ENCODE results near the gene UIMC1. TPM values are rescaled to one million over a fixed set of nuclear protein-coding genes. Genes with fewer than 3 reads are reported as not detected.

The UIMC1 gene
- total and polyA plus RNA-seq, 2 of the 4 experiments (the other 2 are of a cell fraction): 19.5 to 27.6 TPM

GRCh38 chr5:177018341-177018740, 11.8 kb upstream of the UIMC1 start:
- WGBS, 2 experiments (ENCODE audit: extremely low coverage in 2 of 2, insufficient read length in 1 of 2): no CpG with 5 or more reads among the region's 2 CpGs
- Histone ChIP-seq H3K36me3 (ENCODE audit: control insufficient read depth, insufficient read depth, low read length) (no peaks in the 10 kb centered on the region), H4K8ac (ENCODE audit: low read depth in 2 of 2, low read length in 2 of 2) (no peak overlapping the region), H3K14ac (replicated peaks; ENCODE audit: low read depth, low read length) (no peak overlapping the region), H3K27ac (ENCODE audit: insufficient read depth, low read length) (no peak overlapping the region), H2AFZ (replicated peaks; ENCODE audit: low read length, poor library complexity) (no peak overlapping the region), H3K9me1 (ENCODE audit: insufficient read depth, low read length) (0 out of 2 replicates have a peak, but pooled peaks cover 3% of the 10 kb centered on the region), H3K18ac (ENCODE audit: low read depth, low read length) (no peak overlapping the region), H3K23ac (ENCODE audit: low read depth, low read length) (no peak overlapping the region), H2BK5ac (ENCODE audit: low read depth, low read length, poor library complexity, severe bottlenecking) (no peak overlapping the region), H3K4ac (ENCODE audit: low read depth, low read length) (no peak overlapping the region), H2AK9ac (replicated peaks; ENCODE audit: low read depth, low read length, poor library complexity) (no peak overlapping the region), H3K9ac (ENCODE audit: low read depth, low read length) (no peak overlapping the region), H4K91ac (ENCODE audit: insufficient read depth, low read depth, low read length) (no peak overlapping the region), H3K4me1 (ENCODE audit: control insufficient read depth, insufficient read depth, low read length) (peaks cover 11% of the 10 kb centered on the region), H2BK15ac (ENCODE audit: low read depth, low read length) (no peak overlapping the region), H3K4me2 (ENCODE audit: low read depth, low read length) (no peak overlapping the region), H3K27me3 (ENCODE audit: control insufficient read depth, insufficient read depth, low read length) (no peaks in the 10 kb centered on the region), H3K4me3 (ENCODE audit: insufficient read depth, low read depth, low read length) (no peak overlapping the region), H3K56ac (ENCODE audit: extremely low read depth, insufficient read depth, low read length) (no peak overlapping the region), H4K5ac (ENCODE audit: low read depth, low read length) (no peak overlapping the region), H3K79me1 (ENCODE audit: low read depth in 1 of 2, low read length in 2 of 2) (peaks cover 5 to 18% of the 10 kb centered on the region in 2 experiments; a peak in 3 of 4 replicates), H3K9me3 (ENCODE audit: control insufficient read depth, insufficient read depth, low read length) (no peaks in the 10 kb centered on the region), H2BK20ac (ENCODE audit: low read depth, low read length) (no peak overlapping the region), H4K20me1 (ENCODE audit: insufficient read depth, low read length) (peaks cover 5% of the 10 kb centered on the region), H2AK5ac (ENCODE audit: low read depth, low read length) (no peak overlapping the region), H2BK120ac (ENCODE audit: low read depth, low read length) (no peak overlapping the region)
- BruUV-seq (replicated peaks): no TSS peak
- TF ChIP-seq CTCF (conservative IDR thresholded peaks at IDR 0.05; ENCODE audit: low read depth, low read length): no peak
- no peak for TF ChIP-seq MXI1 (IDR thresholded peaks at IDR 0.05; ENCODE audit: borderline replicate concordance, low read depth, low read length)
- no peak for TF ChIP-seq MAZ (IDR thresholded peaks at IDR 0.05; ENCODE audit: borderline replicate concordance, low read depth, low read length)
- no peak for TF ChIP-seq CEBPB (IDR thresholded peaks at IDR 0.05; ENCODE audit: low read depth, low read length)
- TF ChIP-seq RFX5 (IDR thresholded peaks at IDR 0.05; ENCODE audit: low read depth, low read length): no peak
- TF ChIP-seq CHD1 (IDR thresholded peaks at IDR 0.05; ENCODE audit: low read depth, low read length): no peak
- no peak for TF ChIP-seq POLR2A (IDR thresholded peaks at IDR 0.05; ENCODE audit: low read depth, low read length)
- TF ChIP-seq RCOR1 (IDR thresholded peaks at IDR 0.05; ENCODE audit: insufficient replicate concordance, low read length): no peak
- TF ChIP-seq ELK1 (IDR thresholded peaks at IDR 0.05; ENCODE audit: borderline replicate concordance, low read depth, low read length): no peak
- TF ChIP-seq SMC3 (IDR thresholded peaks at IDR 0.05; ENCODE audit: low read depth, low read length): no peak
- TF ChIP-seq RAD21 (IDR thresholded peaks at IDR 0.05; ENCODE audit: low read length): no peak
- no peak for TF ChIP-seq MAFK (IDR thresholded peaks at IDR 0.05; ENCODE audit: low read depth, low read length)
- TF ChIP-seq BHLHE40 (IDR thresholded peaks at IDR 0.05; ENCODE audit: low read depth, low read length): no peak
- TF ChIP-seq NFE2L2 (IDR thresholded peaks at IDR 0.05; ENCODE audit: low read depth, low read length): no peak
- TF ChIP-seq FOS (IDR thresholded peaks at IDR 0.05; ENCODE audit: low read depth, low read length): no peak
- no peak for TF ChIP-seq USF2 (IDR thresholded peaks at IDR 0.05; ENCODE audit: low read depth, low read length)
- ChIA-PET CTCF (interaction anchor here (1.7 kb wide), 1 partner anchor 13 kb away, joined by 4 read pairs; no protein-coding TSS in a partner anchor), POLR2A (ENCODE audit: unreplicated experiment) (no interaction called here)
- DNase-seq (no peak), ATAC-seq (ENCODE audit: low read depth) (no peak)
- dilution Hi-C loops (cut with HindIII; ENCODE audit: low sequenced_read_pairs, unreplicated experiment): no loop called here
- intact Hi-C loops (cut with micrococcal nuclease): no loop called here
- in situ Hi-C loops (cut with MboI; ENCODE audit: low sequenced_read_pairs): no loop called here

Data from IMR-90 (cell line).